Muscle of leg (tissue), 11 donors: ENCODE results near the gene CCNK. TPM values are rescaled to one million over a fixed set of nuclear protein-coding genes. Genes with fewer than 3 reads are reported as not detected.

Experiments
- DNase-seq: peaks from one replicate; pipeline ENCODE4 v3.0.0; 2013
- H3K27ac ChIP-seq: one replicate; pipeline ENCODE4 v1.5.1; 2013; ENCODE audit warnings: mild to moderate bottlenecking, low read length, control low read depth
- H3K27me3 ChIP-seq: one replicate; pipeline ENCODE4 v1.6.1; 2013; ENCODE audit warnings: low read length; ENCODE audit not compliant: control insufficient read depth, insufficient read depth
- H3K36me3 ChIP-seq: one replicate; pipeline ENCODE4 v1.6.1; 2013; ENCODE audit warnings: low read length; ENCODE audit not compliant: control insufficient read depth, insufficient read depth
- H3K4me1 ChIP-seq: one replicate; pipeline ENCODE4 v1.6.1; 2013; ENCODE audit warnings: low read length; ENCODE audit not compliant: control insufficient read depth, insufficient read depth
- H3K4me3 ChIP-seq: one replicate; pipeline ENCODE4 v1.5.1; 2013; ENCODE audit warnings: low read length, control low read depth
- H3K9me3 ChIP-seq: replicated peaks from 2 replicates; pipeline ENCODE4 v1.6.1; 2013; ENCODE audit warnings: low read depth, low read length; ENCODE audit not compliant: control insufficient read depth
- WGBS: methylation state at CpG from one replicate; pipeline ENCODE4 v1.1.5; 2013; ENCODE audit warnings: missing lambda C conversion rate; ENCODE audit not compliant: insufficient coverage; 5-methylcytosine and 5-hydroxymethylcytosine counted together
- polyA plus RNA-seq, 8 donors: library from polyadenylated mRNA; unstranded; fragments of 120-200 nt; gene quantifications; one replicate each; pipeline versions ENCODE4 v1.2.1 to v1.2.3, GENCODE V29; 2013; ENCODE audit warnings: inconsistent platforms in 1 of 8, low replicate concordance in 1 of 8; ENCODE audit not compliant: insufficient read length in 8 of 8, insufficient read depth in 1 of 8
- total RNA-seq: library from RNA; stranded (reverse); fragments of 120-200 nt; gene quantifications from one replicate; pipeline ENCODE4 v1.2.4, GENCODE V29; 2013

Gene CCNK
- total and polyA plus RNA-seq, 9 donors = 18.0 to 41.9 (median 35.1) TPM

DNA sequence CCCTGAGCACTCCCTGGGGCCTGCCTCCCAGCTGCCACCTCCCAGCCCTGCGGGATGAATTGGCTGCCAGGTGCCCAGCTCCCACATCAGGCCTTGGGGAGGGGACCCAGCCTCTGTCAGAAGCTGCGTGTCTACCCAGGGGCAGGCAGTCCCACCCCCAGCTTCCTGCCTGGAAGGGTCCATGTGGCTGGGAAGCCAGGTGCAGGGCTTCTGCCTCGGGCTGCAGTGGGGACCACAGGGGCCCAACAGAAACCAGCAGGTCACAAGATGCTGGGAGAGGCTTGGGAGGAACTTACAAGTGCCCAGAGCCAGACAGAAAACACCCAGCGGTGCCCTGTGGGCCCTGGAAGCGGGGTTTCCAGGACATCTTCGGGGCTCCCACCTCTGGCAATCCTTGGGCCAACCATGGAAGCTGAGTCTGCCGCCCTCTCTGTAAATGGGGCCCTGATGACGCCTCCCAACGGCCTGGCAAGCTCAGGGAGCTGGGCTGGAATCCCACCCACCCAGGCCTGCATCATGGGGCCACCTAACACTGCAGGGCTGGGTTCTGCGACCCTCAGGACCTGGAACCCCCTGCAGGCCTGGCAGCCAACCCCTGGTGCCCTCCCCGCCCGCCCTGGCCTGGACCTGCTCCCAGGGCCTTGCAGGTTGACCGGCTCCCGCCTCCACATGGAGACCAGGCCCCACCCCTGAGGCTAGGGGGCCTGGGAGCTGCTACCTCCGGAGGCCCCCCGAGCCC lies 36.6 kb downstream of the CCNK start:
- DNase-seq = no peak
- WGBS = 62% methylated on average over 15 of the region's 16 CpGs
- Histone ChIP-seq H3K27me3 (no peaks in the 10 kb centered on the region), H3K4me1 (peaks cover 5% of the 10 kb centered on the region), H3K36me3 (peaks cover 10% of the 10 kb centered on the region), H3K4me3 (no peak overlapping the region), H3K27ac (no peak overlapping the region), H3K9me3 (no peaks in the 10 kb centered on the region)

DNA sequence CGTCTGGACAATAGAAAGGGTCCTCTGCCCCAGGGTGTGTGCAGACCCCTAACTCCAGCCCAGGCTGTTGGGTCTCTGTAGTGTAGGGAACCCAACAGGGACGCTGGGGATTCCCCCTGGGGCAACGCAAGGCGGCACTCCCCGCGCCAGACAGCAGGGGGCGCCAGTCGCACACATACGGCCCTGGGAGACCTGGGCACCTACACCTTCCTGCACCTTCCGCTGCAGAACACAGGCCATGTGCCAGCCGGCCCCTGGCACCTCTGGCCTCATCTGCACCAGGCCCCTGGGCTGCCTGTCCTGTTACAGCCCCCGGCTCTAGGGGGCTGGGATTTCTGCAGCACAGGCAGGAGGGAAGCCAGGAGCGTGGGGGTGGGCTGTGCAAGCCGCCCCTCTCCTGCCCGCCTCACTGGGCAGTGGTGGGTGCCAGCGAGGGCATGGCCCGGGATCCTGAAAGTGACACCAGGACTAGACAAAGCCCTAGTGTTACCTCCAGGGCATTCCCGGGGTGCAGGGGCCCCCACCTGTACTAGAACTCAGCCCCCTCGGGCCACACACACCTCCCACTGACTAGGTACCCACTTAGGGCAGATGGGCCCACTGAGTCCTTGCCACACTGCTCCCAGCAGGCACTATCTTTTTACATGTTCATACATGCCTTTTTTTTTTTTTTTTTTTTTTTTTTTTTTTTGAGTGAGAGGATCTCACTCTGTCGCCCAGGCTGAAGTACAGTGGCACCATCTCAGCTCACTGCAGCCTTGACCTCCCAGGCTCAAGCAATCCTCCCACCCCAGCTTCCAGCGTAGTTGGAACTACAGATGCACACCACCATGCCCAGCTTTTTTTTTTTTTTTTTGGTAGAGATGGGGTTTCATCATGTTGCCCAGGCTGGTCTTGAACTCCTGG lies 37.5 kb downstream of the CCNK start:
- DNase-seq = no peak
- 33% methylated on average over 16 of the region's 21 CpGs for WGBS
- no peak overlapping the region for H3K4me3 ChIP-seq
- H3K4me1 ChIP-seq = peaks cover 14% of the 10 kb centered on the region
- H3K36me3 ChIP-seq = peaks cover 3% of the 10 kb centered on the region
- no peaks in the 10 kb centered on the region for H3K9me3 ChIP-seq
- no peak overlapping the region for H3K27ac ChIP-seq
- no peaks in the 10 kb centered on the region for H3K27me3 ChIP-seq

DNA sequence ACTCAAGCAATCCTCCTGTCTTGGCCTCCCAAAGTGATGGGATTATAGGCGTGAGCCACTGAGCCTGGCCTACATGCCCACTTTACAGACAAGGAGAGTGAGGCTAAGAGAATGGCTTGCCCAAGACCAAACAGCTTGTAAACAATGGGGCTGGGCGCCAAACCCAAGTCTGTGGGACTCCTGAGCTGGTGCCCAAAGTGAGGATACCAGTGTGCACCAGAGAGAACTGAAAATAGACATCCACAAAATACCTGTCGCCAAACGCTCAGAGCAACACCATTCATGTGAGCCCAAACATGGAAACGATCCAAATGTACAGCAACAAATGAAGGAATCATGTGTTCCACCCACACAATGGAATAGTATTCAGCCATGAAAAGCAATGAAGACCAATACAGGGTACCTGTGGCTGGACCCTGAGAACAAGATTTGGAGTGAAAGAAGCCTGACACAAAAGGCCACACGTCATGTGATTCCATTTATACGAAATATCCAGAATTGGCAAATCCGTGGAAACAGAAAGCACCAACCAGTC lies 38.2 kb downstream of the CCNK start:
- WGBS = 94% methylated on average over 4 of the region's 8 CpGs
- Histone ChIP-seq H3K4me3 (no peak overlapping the region), H3K27me3 (no peaks in the 10 kb centered on the region), H3K4me1 (peaks cover 18% of the 10 kb centered on the region), H3K36me3 (no peaks in the 10 kb centered on the region), H3K27ac (no peak overlapping the region), H3K9me3 (no peaks in the 10 kb centered on the region)
- DNase-seq = no peak

DNA sequence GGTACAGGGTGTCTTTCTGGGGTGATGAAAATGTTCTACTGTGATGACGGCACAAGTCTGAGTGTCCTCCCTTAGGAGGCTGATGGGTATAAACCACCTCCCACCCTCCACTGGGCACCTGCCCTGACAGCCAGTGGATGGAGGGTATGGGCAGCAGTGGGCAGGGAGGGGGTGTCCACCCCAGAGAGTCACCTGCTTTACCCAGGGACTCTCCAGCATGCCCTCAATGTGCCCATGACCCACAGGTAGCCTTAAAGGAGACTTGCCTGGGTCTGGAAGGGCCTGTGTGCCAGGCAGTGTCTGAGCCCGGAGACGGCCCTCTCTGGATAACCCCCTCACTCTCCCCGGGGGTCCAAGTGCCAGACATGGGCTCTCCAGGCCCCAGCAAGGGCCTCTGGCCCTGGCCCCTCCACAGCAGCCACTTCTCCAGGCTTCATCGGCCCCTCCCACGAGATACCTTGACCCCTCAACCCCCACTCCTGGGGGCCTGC lies 38.8 kb downstream of the CCNK start:
- peaks cover 22% of the 10 kb centered on the region for H3K4me1 ChIP-seq
- H3K27me3 ChIP-seq = no peaks in the 10 kb centered on the region
- WGBS = 76% methylated on average over 5 of the region's 6 CpGs
- no peak for DNase-seq
- H3K4me3 ChIP-seq = no peak overlapping the region
- no peaks in the 10 kb centered on the region for H3K36me3 ChIP-seq
- H3K9me3 ChIP-seq = no peaks in the 10 kb centered on the region
- no peak overlapping the region for H3K27ac ChIP-seq

DNA sequence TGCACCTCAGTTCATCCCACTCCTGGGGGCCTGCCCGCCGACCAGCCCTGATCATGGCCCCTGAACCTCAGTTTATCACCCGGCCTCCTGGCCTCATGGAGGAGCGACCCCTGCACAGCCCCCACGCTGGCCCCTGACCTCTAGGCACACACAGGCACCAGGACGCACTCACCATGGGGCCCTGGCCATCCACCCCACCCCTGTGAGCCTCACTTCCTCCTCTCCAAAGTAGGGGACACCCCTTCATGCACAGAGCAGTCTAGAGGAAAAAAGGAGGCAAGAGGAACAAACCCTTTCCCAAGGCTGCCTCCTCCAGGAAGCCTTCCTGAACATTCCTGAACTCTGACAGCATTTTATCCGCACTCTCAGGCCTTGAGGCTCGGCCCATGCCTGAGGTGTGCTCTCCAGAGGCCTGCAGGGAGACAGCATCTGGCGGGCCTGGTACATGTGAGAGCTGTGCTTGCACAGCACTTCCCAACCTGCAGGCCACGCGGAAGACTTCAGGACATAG lies 39.4 kb downstream of the CCNK start:
- Histone ChIP-seq H3K27me3 (no peaks in the 10 kb centered on the region), H3K4me1 (peaks cover 27% of the 10 kb centered on the region)
- 82% methylated on average over 11 of the region's 11 CpGs for WGBS

DNA sequence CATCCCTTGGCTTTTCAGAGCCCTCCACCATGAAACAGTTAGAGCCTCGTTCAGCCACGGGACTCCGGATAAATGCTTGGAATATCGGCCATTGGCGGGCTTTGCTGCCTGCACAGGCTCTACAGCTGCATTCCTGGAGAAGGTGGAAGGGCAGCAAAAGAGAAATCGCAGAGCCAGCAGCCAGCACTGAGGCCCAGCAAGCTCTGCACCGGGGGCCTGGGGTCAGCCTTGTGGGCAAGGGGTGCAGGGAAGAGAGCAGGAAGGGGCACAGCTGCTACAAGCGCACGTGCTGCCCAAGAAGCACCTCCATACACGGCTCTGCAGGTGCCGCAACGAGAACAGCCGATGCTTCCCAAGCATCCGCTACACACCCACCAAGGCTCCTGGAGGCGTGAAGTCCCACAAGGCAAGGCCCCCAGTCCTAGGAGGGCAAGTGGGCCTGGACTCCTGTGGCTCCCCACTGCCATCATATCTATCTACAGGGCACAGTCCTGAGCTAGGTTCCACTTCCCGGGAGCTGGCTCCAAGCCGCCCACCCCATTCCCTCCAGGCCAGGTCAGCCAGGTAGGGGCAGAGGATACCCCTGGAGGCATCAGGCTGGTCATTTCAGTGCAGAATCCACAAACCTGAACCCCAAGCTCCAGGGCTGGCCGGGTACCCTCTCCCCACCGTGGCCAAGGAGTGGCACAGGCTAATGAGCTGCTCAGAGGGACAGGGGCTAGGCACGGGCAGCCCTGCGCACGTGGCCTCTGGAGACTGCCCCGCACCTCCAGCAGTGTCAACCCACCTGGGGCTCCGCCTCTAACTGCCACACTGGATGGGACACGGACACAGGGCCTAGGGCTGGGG lies 40.2 kb downstream of the CCNK start:
- Histone ChIP-seq H3K36me3 (no peaks in the 10 kb centered on the region), H3K27me3 (no peaks in the 10 kb centered on the region), H3K4me3 (no peak overlapping the region), H3K4me1 (peaks cover 27% of the 10 kb centered on the region), H3K9me3 (no peaks in the 10 kb centered on the region), H3K27ac (no peak overlapping the region)
- no peak for DNase-seq
- 84% methylated on average over 22 of the region's 25 CpGs for WGBS

More for the DNA sequence above, 39.4 kb downstream of the CCNK start:
- Histone ChIP-seq H3K4me3 (no peak overlapping the region), H3K36me3 (no peaks in the 10 kb centered on the region), H3K27ac (no peak overlapping the region), H3K9me3 (no peaks in the 10 kb centered on the region)
- DNase-seq = no peak

DNA sequence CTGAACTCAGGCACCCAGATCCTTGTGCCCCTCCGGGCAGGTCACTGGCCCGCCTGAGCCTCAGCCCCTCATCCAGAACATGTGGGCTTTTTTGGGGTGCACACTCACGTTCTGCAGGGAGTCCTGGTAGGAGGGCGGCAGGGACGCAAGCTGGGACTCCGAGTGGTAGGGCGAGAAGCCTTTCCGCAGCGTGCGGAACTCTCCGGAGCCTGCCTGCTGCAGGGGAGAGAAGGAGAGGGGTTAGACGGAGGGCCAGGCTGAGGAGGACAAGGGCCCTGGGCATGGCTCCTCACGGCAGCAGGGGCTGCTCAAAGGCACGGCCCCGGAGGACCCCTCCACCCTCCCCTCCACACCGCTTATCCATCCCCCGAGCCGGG lies 40.8 kb downstream of the CCNK start:
- Histone ChIP-seq H3K9me3 (no peaks in the 10 kb centered on the region), H3K27ac (no peak overlapping the region), H3K36me3 (no peaks in the 10 kb centered on the region), H3K4me1 (peaks cover 27% of the 10 kb centered on the region), H3K4me3 (no peak overlapping the region), H3K27me3 (no peaks in the 10 kb centered on the region)
- 73% methylated on average over 12 of the region's 18 CpGs for WGBS
- DNase-seq = no peak

DNA sequence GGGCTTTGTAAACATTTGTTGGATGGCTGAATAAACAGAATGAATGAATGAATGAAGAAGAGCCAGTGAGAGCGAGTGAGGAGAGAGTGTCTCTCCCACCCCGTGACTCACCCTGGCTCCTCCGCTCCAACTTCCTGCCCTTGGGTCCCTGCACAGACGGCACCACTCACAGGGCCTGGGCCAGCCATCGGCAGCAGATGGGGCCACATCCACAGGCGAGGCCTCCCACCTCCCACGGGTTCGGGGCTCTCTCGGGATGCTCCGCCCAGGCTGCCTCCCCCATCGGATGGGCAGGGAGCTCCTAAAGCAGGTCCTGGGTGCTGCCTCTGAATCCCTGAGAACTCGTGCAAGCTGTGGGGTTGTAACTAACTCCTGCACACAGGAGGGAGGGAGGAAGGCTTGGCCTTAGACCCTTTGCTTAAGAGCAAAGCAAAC lies 41.3 kb downstream of the CCNK start:
- Histone ChIP-seq H3K4me3 (no peak overlapping the region), H3K27ac (no peak overlapping the region), H3K9me3 (no peaks in the 10 kb centered on the region), H3K4me1 (peaks cover 27% of the 10 kb centered on the region), H3K27me3 (no peaks in the 10 kb centered on the region), H3K36me3 (no peaks in the 10 kb centered on the region)
- WGBS = 40% methylated on average over 2 of the region's 12 CpGs
- DNase-seq = no peak

DNA sequence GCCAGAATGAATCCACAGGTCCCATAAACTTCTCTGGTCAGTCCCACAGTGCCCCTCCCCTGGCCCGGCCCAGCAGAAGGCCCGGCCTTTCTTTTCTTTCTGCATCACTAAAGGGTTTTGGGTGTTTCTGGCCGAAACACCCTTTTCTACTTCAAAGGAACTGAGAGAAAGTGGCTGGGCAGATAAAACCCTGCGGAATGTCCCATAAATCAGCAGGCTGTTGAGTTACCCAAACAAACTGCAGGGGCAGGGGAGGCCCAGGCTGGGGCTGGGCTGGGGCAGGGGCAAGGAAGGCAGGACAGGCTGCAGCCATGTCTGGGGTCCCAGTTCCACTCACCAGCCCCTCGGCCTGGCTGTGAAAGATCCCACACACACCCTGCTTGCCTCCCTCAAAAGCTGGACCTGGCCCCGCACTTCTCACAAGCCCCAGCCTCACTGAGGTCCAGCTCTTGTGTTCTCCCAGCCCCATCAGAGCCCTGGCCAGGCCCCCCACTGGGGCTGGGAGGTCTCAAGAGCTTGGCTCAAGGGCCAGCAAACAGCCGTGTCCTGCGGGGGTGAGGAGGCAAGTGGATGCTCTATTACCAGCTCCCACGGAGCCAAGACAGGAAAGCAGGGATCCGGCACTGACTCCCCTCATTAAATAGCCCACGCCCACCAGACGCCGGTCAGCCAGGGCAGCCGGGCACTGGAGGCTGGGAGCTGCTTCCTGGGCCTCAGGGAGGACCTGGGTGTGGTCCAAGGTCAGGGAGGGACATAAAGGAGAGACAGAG lies 41.9 kb downstream of the CCNK start:
- no peak for DNase-seq
- Histone ChIP-seq H3K4me1 (peaks cover 27% of the 10 kb centered on the region), H3K4me3 (no peak overlapping the region), H3K36me3 (no peaks in the 10 kb centered on the region), H3K27ac (no peak overlapping the region), H3K27me3 (no peaks in the 10 kb centered on the region), H3K9me3 (no peaks in the 10 kb centered on the region)
- WGBS = 57% methylated on average over 6 of the region's 14 CpGs
